ENCODE results near the gene CNOT6. TPM values are rescaled to one million over a fixed set of nuclear protein-coding genes. Genes with fewer than 3 reads are reported as not detected.

CNOT6 gene
- total and polyA plus RNA-seq, 10 of the 15 experiments (the other 5 are each of a cell fraction or from before 2014, with no cell fraction given), result 3.8 to 22.1 (median 12.1) TPM

GRCh38 chr5:180521591-180521990 is 27.4 kb downstream of the CNOT6 start (continued):
- no peak for TF ChIP-seq ATF7 (IDR thresholded peaks at IDR 0.05; ENCODE audit: low read depth)

GRCh38 chr5:180522330-180522729 is 28.2 kb downstream of the CNOT6 start:
- DNase-seq (ENCODE audit: low read depth, low spot score) (no peak), FAIRE-seq (no peak), ATAC-seq (peak; percentile 49)
- peak overlapping the region; percentile 72; the same call in 1 of the 2 replicates for H3K27ac ChIP-seq (ENCODE audit: control insufficient read depth, insufficient read depth)
- RAD21 ChIA-PET (ENCODE audit: unreplicated experiment), result no interaction called here
- H4K20me1 ChIP-seq (ENCODE audit: control insufficient read depth, insufficient read depth), result 0 out of 2 replicates have a peak, but pooled peaks cover 3% of the 10 kb centered on the region
- in situ Hi-C loops (cut with MboI), result no loop called here
- no peak overlapping the region for H2AFZ ChIP-seq (ENCODE audit: control insufficient read depth, low read depth, low read length)
- no peaks in the 10 kb centered on the region for H3K27me3 ChIP-seq (replicated peaks in 1 of 2; ENCODE audit: control insufficient read depth in 2 of 2, insufficient read depth in 2 of 2, low read length in 1 of 2)
- peaks cover 3% of the 10 kb centered on the region; the same call in 2 of the 3 replicates for H3K9me3 ChIP-seq (replicated peaks; ENCODE audit: control insufficient read depth, insufficient read depth, low read length)
- POLR2A ChIA-PET, result interaction anchor here (0.6 kb wide), 1 partner anchor 34 kb away, joined by 3 read pairs; no protein-coding TSS in a partner anchor
- intact Hi-C loops (cut with micrococcal nuclease; ENCODE audit: unreplicated experiment), result no loop called here
- 49% methylated on average over 5 of the region's 5 CpGs for WGBS (ENCODE audit: insufficient coverage, insufficient replicate concordance, low lambda C conversion rate, missing lambda C conversion rate)
- no peaks in the 10 kb centered on the region; a peak in 1 of 4 replicates for H3K36me3 ChIP-seq (ENCODE audit: control insufficient read depth in 2 of 2, insufficient read depth in 2 of 2, low read length in 1 of 2)
- SMC1A ChIA-PET (ENCODE audit: uncharacterized antibody, unreplicated experiment), result interaction anchor here (1.9 kb wide), 1 partner anchor 84 kb away, joined by 6 read pairs; no protein-coding TSS in a partner anchor
- no TSS peak for BruUV-seq (replicated peaks)
- H3K4me2 ChIP-seq (ENCODE audit: control insufficient read depth, insufficient read depth), result peak overlapping the region; percentile 28; the same call in 1 of the 2 replicates
- H3K4me3 ChIP-seq, result peak overlapping the region; percentile 5; the same call in 1 of the 2 replicates
- TF ChIP-seq PAX8 (IDR thresholded peaks at IDR 0.05) (no peak), NR2C1 (IDR thresholded peaks at IDR 0.05) (no peak), RCOR1 (conservative IDR thresholded peaks at IDR 0.05; ENCODE audit: low read depth, low read length) (no peak), POU2F2 (IDR thresholded peaks at IDR 0.05; ENCODE audit: borderline replicate concordance, low read depth, low read length) (0 out of 3 replicates have a peak, but pooled peaks have one; percentile 13), SREBF2 (IDR thresholded peaks at IDR 0.05; ENCODE audit: low read length) (no peak), TCF12 (IDR thresholded peaks at IDR 0.05; ENCODE audit: low read depth, low read length) (no peak), CHD2 (IDR thresholded peaks at IDR 0.05; ENCODE audit: borderline replicate concordance, low read depth, low read length) (no peak), TBL1XR1 (IDR thresholded peaks at IDR 0.05; ENCODE audit: low read depth, low read length) (no peak)
- no peak overlapping the region for H3K9ac ChIP-seq (ENCODE audit: control insufficient read depth, insufficient read depth, low read length)
- peaks cover 78% of the 10 kb centered on the region for H3K79me2 ChIP-seq (ENCODE audit: control insufficient read depth, insufficient read depth, low read length)
- peaks cover 20% of the 10 kb centered on the region for H3K4me1 ChIP-seq (ENCODE audit: control insufficient read depth, insufficient read depth, low read length)
- CTCF ChIA-PET, result no interaction called here

All from GM12878 (cell line).